Effector memory CD4-positive, alpha-beta T cell (primary cell): ENCODE results near the gene ANO2.
"Not testable (repeated sequence)": the region's sequence is repeated elsewhere in the genome, so short reads cannot be mapped to it uniquely, and the experiment has no call there.

ENCODE experiments used
- DNase-seq, 3 donors: peaks; one replicate each; pipeline ENCODE4 v3.0.0-alpha.2; 2020
- H3K27ac ChIP-seq: 2 replicates; pipeline ENCODE4 v1.7.0; 2013; ENCODE audit warnings: mild to moderate bottlenecking, low read length, moderate library complexity; ENCODE audit not compliant: insufficient read depth, poor library complexity, severe bottlenecking
- H3K27me3 ChIP-seq: replicated peaks from 2 replicates; pipeline ENCODE4 v1.7.0; 2013; ENCODE audit warnings: mild to moderate bottlenecking, low read length; ENCODE audit not compliant: insufficient read depth, control insufficient read depth, poor library complexity, severe bottlenecking
- H3K36me3 ChIP-seq: 2 replicates; pipeline ENCODE4 v1.7.0; 2013; ENCODE audit warnings: mild to moderate bottlenecking, low read length, moderate library complexity; ENCODE audit not compliant: control insufficient read depth, insufficient read depth
- H3K4me1 ChIP-seq: 2 replicates; pipeline ENCODE4 v1.7.0; 2013; ENCODE audit warnings: low read length, mild to moderate bottlenecking; ENCODE audit not compliant: control insufficient read depth, insufficient read depth, poor library complexity, severe bottlenecking
- H3K4me3 ChIP-seq: 2 replicates; pipeline ENCODE4 v1.7.0; 2013; ENCODE audit warnings: low read length, low read depth, mild to moderate bottlenecking; ENCODE audit not compliant: insufficient read depth, poor library complexity, severe bottlenecking
- H3K9me3 ChIP-seq: 2 replicates; pipeline ENCODE4 v1.7.0; 2013; ENCODE audit warnings: mild to moderate bottlenecking, low read length, moderate library complexity; ENCODE audit not compliant: control insufficient read depth

ANO2 gene

GRCh38 chr12:5898874-5899273 lies 46.2 kb downstream of the ANO2 start:
- Histone ChIP-seq H3K4me3 (no peak overlapping the region), H3K4me1 (no peaks in the 10 kb centered on the region), H3K9me3 (no peaks in the 10 kb centered on the region), H3K27ac (no peak overlapping the region), H3K27me3 (no peaks in the 10 kb centered on the region), H3K36me3 (no peaks in the 10 kb centered on the region)
- no peak for DNase-seq

- Histone ChIP-seq H3K27me3 (no peaks in the 10 kb centered on the region), H3K4me1 (no peaks in the 10 kb centered on the region), H3K27ac (no peak overlapping the region), H3K4me3 (no peak overlapping the region), H3K9me3 (no peaks in the 10 kb centered on the region), H3K36me3 (no peaks in the 10 kb centered on the region)
- DNase-seq: no peak
Observed at GRCh38 chr12:5889381-5890047, 55.5 kb downstream of the ANO2 start.

DNA sequence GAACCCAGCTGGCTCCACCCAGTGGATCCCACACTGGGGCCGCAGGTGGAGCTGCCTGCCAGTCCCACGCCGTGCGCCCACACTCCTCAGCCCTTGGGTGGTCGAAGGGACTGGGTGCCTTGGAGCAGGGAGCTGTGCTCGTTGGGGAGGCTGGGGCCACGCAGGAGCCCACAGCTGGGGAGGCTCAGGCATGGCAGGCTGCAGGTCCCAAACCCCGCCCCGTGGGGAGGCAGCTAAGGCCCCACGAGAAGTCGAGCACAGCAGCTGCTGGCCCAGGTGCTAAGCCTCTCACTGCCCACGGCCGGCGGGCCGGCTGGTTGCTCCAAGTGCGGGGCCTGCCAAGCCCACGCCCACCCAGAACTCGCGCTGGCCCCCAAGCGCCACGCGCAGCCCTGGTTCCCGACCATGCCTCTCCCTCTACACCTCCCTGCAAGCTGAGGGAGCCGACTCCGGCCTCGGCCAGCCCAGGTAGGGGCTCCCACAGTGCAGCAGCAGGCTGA lies 56.2 kb downstream of the ANO2 start:
- no peaks in the 10 kb centered on the region for H3K9me3 ChIP-seq
- H3K4me1 ChIP-seq: no peaks in the 10 kb centered on the region
- H3K27ac ChIP-seq: no peak overlapping the region
- H3K4me3 ChIP-seq: no peak overlapping the region
- DNase-seq: no peak
- no peaks in the 10 kb centered on the region for H3K27me3 ChIP-seq
- H3K36me3 ChIP-seq: no peaks in the 10 kb centered on the region

DNA sequence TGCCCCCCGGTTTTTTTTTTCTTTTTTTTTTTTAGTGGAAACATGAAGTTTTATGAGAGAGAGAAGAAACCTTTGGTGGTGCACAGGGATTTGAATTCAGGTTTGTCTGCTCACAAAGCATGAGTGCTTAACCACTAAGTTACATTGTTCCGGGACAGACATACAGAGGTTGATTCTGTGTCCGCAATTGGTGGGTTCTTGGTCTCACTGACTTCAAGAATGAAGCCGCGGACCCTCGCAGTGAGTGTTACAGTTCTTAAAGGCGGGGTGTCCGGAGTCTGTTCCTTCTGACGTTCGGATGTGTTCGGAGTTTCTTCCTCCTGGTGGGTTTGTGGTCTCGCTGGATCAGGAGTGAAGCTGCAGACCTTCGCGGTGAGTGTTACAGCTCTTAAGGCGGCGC lies 57.2 kb downstream of the ANO2 start:
- H3K36me3 ChIP-seq, H3K4me1 ChIP-seq, H3K9me3 ChIP-seq, H3K4me3 ChIP-seq, DNase-seq, H3K27ac ChIP-seq, H3K27me3 ChIP-seq: not testable (repeated sequence)

DNA sequence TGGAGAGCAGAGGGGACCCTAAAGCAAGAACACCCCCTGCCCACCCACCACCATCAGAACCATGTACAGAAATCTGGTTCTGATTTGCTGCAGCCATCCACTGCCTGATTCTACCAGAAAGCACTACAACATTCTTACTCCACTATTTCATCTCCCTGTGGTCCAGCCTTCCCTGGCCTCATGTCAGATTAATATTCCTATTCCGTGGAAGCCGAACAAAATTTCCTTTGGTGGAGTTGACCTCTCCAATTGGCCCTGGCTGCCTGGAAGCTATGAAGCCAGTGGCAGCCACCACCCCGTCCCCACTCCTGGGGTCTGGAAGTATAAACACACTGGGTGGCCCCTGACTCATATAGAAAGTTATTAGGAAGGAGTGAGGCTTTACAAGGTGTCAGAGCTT lies 60.2 kb downstream of the ANO2 start:
- no peak overlapping the region for H3K27ac ChIP-seq
- no peaks in the 10 kb centered on the region for H3K9me3 ChIP-seq
- no peak overlapping the region for H3K4me3 ChIP-seq
- H3K27me3 ChIP-seq: no peaks in the 10 kb centered on the region
- H3K36me3 ChIP-seq: no peaks in the 10 kb centered on the region
- no peak for DNase-seq
- no peaks in the 10 kb centered on the region for H3K4me1 ChIP-seq

DNA sequence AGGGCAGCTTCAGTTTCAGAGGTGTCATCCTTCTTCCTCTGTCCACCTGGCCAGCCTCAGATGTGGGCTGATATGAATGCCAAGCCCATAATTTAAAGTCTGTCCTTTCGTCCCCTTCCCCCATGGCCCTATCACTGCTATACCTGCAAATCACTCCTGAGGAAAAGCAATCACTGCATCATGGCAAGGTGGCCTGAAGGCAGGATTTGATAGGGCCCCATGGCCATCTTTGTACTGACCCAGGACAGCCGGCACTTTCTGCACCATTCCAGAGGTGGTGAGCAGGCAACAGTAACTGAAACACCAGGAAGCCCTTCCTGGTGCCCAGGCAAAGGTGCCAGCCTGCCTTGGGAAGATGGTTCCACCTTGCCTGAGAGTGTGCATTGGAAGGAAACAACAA lies 60.8 kb downstream of the ANO2 start:
- DNase-seq: no peak
- Histone ChIP-seq H3K27me3 (no peaks in the 10 kb centered on the region), H3K9me3 (no peaks in the 10 kb centered on the region), H3K4me3 (no peak overlapping the region), H3K27ac (no peak overlapping the region), H3K4me1 (no peaks in the 10 kb centered on the region), H3K36me3 (no peaks in the 10 kb centered on the region)

DNA sequence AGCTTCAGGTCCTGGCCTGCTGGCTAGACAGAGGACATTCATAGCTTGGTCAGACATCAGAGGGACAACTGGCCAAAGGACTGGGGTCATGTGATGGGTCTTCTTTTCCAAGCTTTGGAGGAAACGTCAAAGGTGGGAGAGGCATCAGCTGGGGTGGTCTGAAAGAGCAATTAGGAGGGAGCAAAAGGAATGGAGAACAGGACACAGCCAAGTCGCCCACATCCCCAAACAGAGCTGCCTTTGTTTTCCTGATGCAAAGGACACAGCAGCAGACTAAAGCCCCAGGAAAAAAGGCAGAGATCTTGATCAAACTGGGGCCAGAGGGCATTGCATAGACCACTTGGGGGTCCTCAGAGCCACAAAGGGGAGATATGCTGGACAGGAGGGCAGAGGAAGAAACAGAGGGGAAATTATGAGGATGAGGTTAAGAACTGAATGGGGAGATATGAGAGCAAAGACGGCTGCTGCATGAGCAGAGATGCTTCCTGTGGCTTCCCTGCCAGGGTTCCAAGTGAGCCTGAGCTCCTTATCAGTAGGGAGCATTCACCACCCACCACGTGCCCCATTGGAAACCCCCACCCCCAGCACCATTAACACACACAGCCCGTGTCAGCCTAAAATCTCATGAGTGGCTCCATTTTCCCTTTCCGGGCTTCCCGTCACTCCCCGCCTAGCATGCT lies 62.4 kb downstream of the ANO2 start:
- Histone ChIP-seq H3K9me3 (no peaks in the 10 kb centered on the region), H3K4me1 (no peaks in the 10 kb centered on the region), H3K27ac (no peak overlapping the region), H3K4me3 (no peak overlapping the region), H3K36me3 (no peaks in the 10 kb centered on the region), H3K27me3 (no peaks in the 10 kb centered on the region)
- no peak for DNase-seq

- H3K27me3 ChIP-seq: no peaks in the 10 kb centered on the region
- H3K4me1 ChIP-seq: no peaks in the 10 kb centered on the region
- H3K4me3 ChIP-seq: no peak overlapping the region
- no peaks in the 10 kb centered on the region for H3K36me3 ChIP-seq
- H3K27ac ChIP-seq: no peak overlapping the region
- DNase-seq: no peak
- H3K9me3 ChIP-seq: no peaks in the 10 kb centered on the region
Observed at GRCh38 chr12:5881666-5882065, 63.4 kb downstream of the ANO2 start.

- H3K27ac ChIP-seq: no peak overlapping the region
- no peaks in the 10 kb centered on the region for H3K9me3 ChIP-seq
- H3K4me3 ChIP-seq: no peak overlapping the region
- no peaks in the 10 kb centered on the region for H3K4me1 ChIP-seq
- no peaks in the 10 kb centered on the region for H3K36me3 ChIP-seq
- no peak for DNase-seq
- H3K27me3 ChIP-seq: no peaks in the 10 kb centered on the region
Observed at GRCh38 chr12:5881101-5881606, 63.9 kb downstream of the ANO2 start.

GRCh38 chr12:5875851-5876250 lies 69.2 kb downstream of the ANO2 start:
- Histone ChIP-seq H3K36me3 (no peaks in the 10 kb centered on the region), H3K27me3 (no peaks in the 10 kb centered on the region), H3K27ac (no peak overlapping the region), H3K9me3 (no peaks in the 10 kb centered on the region), H3K4me3 (no peak overlapping the region), H3K4me1 (no peaks in the 10 kb centered on the region)
- no peak for DNase-seq
